K562 (cell line): ENCODE results near the gene SPNS2. TPM values are rescaled to one million over a fixed set of nuclear protein-coding genes. Genes with fewer than 3 reads are reported as not detected.

Experiments
- ARID1B ChIP-seq: fragments of 450-650 bp; IDR thresholded peaks from 2 replicates; pipeline ENCODE4 v1.6.1; 2016; ENCODE audit warnings: antibody characterized with exemption, mild to moderate bottlenecking, inconsistent platforms
- CAMTA2 ChIP-seq: fragments of 250-450 bp; sonication (Bioruptor Pico); conservative IDR thresholded peaks from 2 replicates; pipeline ENCODE4 v1.5.1; 2022
- CREB3L1 ChIP-seq: fragments of 450-650 bp; IDR thresholded peaks from 2 replicates; pipeline ENCODE4 v1.6.1; 2014; ENCODE audit warnings: low read depth, mild to moderate bottlenecking, moderate library complexity, borderline replicate concordance
- ELK3 ChIP-seq: fragments of 450-650 bp; formaldehyde crosslinking; IDR thresholded peaks from 2 replicates; pipeline ENCODE4 v1.4.0; 2020; ENCODE audit warnings: mild to moderate bottlenecking
- FOS ChIP-seq: IDR thresholded peaks from 3 replicates; pipeline ENCODE4 v1.6.1; 2011; ENCODE audit not compliant: insufficient read length; ENCODE audit errors: extremely low read depth
- IRF1 ChIP-seq: sonication (generic); formaldehyde crosslinking; IDR thresholded peaks from 2 replicates; pipeline ENCODE4 v1.8.0; 2022; ENCODE audit warnings: missing genetic modification reagents, mild to moderate bottlenecking, borderline replicate concordance
- NFRKB ChIP-seq: fragments of 450-650 bp; IDR thresholded peaks from 2 replicates; pipeline ENCODE4 v1.6.1; 2016; ENCODE audit warnings: low read depth
- PTRF ChIP-seq: fragments of 450-650 bp; IDR thresholded peaks from 2 replicates; pipeline ENCODE4 v1.6.1; 2016; ENCODE audit warnings: mild to moderate bottlenecking, missing genetic modification characterization, missing compliant biosample characterization
- RBM17 ChIP-seq: fragments of 200-400 bp; formaldehyde crosslinking; IDR thresholded peaks from 2 replicates; pipeline ENCODE4 v1.6.1; 2017; ENCODE audit warnings: low read depth, mild to moderate bottlenecking, low read length, borderline replicate concordance
- ZBTB33 ChIP-seq: sonication (generic); formaldehyde crosslinking; IDR thresholded peaks from 2 replicates; pipeline ENCODE4 v1.8.1; 2023; ENCODE audit warnings: mild to moderate bottlenecking, missing genetic modification reagents
- ZBTB5 ChIP-seq: fragments of 450-650 bp; IDR thresholded peaks from 2 replicates; pipeline ENCODE4 v1.6.1; 2017; ENCODE audit warnings: antibody characterized with exemption
- ZC3H11A ChIP-seq: IDR thresholded peaks from 2 replicates; pipeline ENCODE4 v1.6.1; 2012; ENCODE audit warnings: low read depth, low read length, improper control_type of control experiment
- ZNF197 ChIP-seq: fragments of 200-800 bp; sonication (Bioruptor generic); IDR thresholded peaks from 2 replicates; pipeline ENCODE4 v1.6.1; 2016; ENCODE audit warnings: low read depth, missing genetic modification characterization, missing compliant biosample characterization
- ZNF239 ChIP-seq: fragments of 250-450 bp; sonication (Bioruptor Pico); IDR thresholded peaks from 2 replicates; pipeline ENCODE4 v1.4.0; 2020; ENCODE audit warnings: mild to moderate bottlenecking
- ZNF274 ChIP-seq: IDR thresholded peaks from 2 replicates; pipeline ENCODE4 v1.6.1; 2011; ENCODE audit warnings: low read depth, mild to moderate bottlenecking, low read length, moderate library complexity, borderline replicate concordance
- ZNF584 ChIP-seq: fragments of 200-800 bp; sonication (Bioruptor generic); IDR thresholded peaks from 2 replicates; pipeline ENCODE4 v1.6.1; 2016; ENCODE audit warnings: low read depth, mild to moderate bottlenecking, missing genetic modification characterization, missing compliant biosample characterization
- polyA plus RNA-seq, 8 experiments: library from polyadenylated mRNA; depleted of rRNA in 4 of 8; stranded (reverse) in 5 of 8; unstranded in 3 of 8; fragments of >200 nt; fragmentation: Nextera tagmentation in 2 of 8; fragmentation: Illumina TruSeq in 1 of 8; extraction: Ambion mirVana in 2 of 8; extraction: Trizol in 1 of 8; gene quantifications; 2 replicates each; pipeline versions ENCODE4 v1.2.1 to v1.2.3, GENCODE V29; 2011 to 2014; ENCODE audit warnings: inconsistent platforms in 1 of 8, missing spikeins in 1 of 8
- total RNA-seq, 7 experiments: library from RNA; depleted of rRNA in 6 of 7; stranded (reverse); fragments of >200 nt in 6 of 7; fragmentation: Illumina TruSeq in 2 of 7; extraction: Trizol in 2 of 7; gene quantifications; 2 replicates each; pipeline versions ENCODE4 v1.2.1 to v1.2.3, GENCODE V29; 2011 to 2021; ENCODE audit warnings: low replicate concordance in 1 of 7

SPNS2 gene
- total and polyA plus RNA-seq, 9 of the 15 experiments (the other 6 are each of a cell fraction or from before 2014, with no cell fraction given) = 0.06 TPM; not detected in 8

- TF ChIP-seq ZNF274 (no peak), IRF1 (no peak), ZBTB33 (CRISPR knock-in tag) (no peak), PTRF (tag) (no peak), ZNF197 (no peak), ZC3H11A (no peak), ARID1B (no peak), ZNF239 (no peak), NFRKB (no peak), ZBTB5 (no peak), RBM17 (no peak), ZNF584 (CRISPR knock-in tag) (no peak), CAMTA2 (CRISPR knock-in tag) (no peak), CREB3L1 (no peak), FOS (no peak), ELK3 (no peak)
Measured at GRCh38 chr17:4520060-4520893, 21.6 kb downstream of the SPNS2 start (continued).
